ENCODE measurements around the gene PDPN.

DNA sequence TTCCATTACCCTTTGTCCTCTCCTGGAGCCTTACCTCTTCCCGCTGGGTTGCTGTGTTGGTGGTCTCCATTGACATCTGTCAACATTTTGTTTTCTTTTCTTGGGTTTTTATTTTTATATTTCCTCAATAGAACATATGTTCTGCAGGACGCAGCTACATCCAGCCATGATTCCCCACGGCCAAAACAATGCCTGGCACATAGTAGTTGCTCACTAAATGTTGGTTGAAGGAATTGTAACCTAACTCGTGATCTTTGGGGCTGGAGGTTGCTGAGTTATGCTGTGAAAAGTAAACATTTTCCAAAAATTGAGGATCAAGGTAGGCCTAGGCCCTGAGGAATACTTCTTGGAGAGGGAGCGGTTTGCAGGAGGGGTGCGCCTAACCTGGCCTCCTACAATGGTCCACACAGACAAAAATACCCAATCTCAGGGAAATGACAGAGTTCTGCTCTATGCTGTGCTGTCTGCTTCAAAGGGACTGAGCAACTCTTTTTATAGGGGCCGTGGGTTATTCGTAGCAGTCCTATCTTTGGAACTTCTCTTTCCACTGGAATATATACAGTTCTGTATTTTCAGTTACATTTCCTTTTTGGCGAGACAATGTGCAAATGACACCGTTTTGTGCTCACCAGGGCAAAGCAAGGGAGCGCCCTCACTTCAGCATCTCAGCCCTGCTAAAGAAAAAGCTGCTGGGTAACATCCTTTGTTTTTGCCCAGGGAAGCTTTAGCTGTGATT is 1.4 kb downstream of the PDPN start:
- TF ChIP-seq POLR2A (IDR thresholded peaks at IDR 0.05; ENCODE audit: low read depth, low read length) (no peak), POLR2AphosphoS5 (IDR thresholded peaks at IDR 0.05; ENCODE audit: low read depth, low read length) (no peak)

Data from GM12892 (cell line).